H9 (cell line): ENCODE data around the gene IL36G. TPM values are rescaled to one million over a fixed set of nuclear protein-coding genes. Genes with fewer than 3 reads are reported as not detected.
"Not testable (repeated sequence)": the region's sequence is repeated elsewhere in the genome, so short reads cannot be mapped to it uniquely, and the experiment has no call there.

Experiments used
- DNase-seq: peaks from one replicate; pipeline ENCODE4 v3.0.0-alpha.2; 2017
- H2AFZ ChIP-seq: one replicate; pipeline ENCODE4 v1.6.1; 2013; ENCODE audit warnings: mild to moderate bottlenecking, low read length, control low read depth, moderate library complexity
- H2AK5ac ChIP-seq: 2 replicates; pipeline ENCODE4 v1.6.1; 2013; ENCODE audit warnings: low read length, control low read depth, mixed read lengths; ENCODE audit not compliant: insufficient read length
- H2BK120ac ChIP-seq: one replicate; pipeline ENCODE4 v1.6.1; 2013; ENCODE audit warnings: low read depth, mild to moderate bottlenecking, low read length, control low read depth, inconsistent platforms; ENCODE audit not compliant: poor library complexity, severe bottlenecking
- H2BK12ac ChIP-seq: 2 replicates; pipeline ENCODE4 v1.6.1; 2013; ENCODE audit warnings: low read length, control low read depth, mixed read lengths, low read depth; ENCODE audit not compliant: insufficient read length
- H2BK15ac ChIP-seq: 2 replicates; pipeline ENCODE4 v1.6.1; 2013; ENCODE audit warnings: low read depth, low read length, control low read depth
- H2BK20ac ChIP-seq: one replicate; pipeline ENCODE4 v1.6.1; 2013; ENCODE audit warnings: low read depth, mild to moderate bottlenecking, low read length, control low read depth, inconsistent platforms; ENCODE audit not compliant: poor library complexity, severe bottlenecking
- H2BK5ac ChIP-seq: 2 replicates; pipeline ENCODE4 v1.6.1; 2013; ENCODE audit warnings: low read length, control low read depth, mixed read lengths; ENCODE audit not compliant: insufficient read length
- H3K14ac ChIP-seq: 2 replicates; pipeline ENCODE4 v1.6.1; 2013; ENCODE audit warnings: low read length, control low read depth; ENCODE audit not compliant: insufficient read depth
- H3K18ac ChIP-seq: 2 replicates; pipeline ENCODE4 v1.6.1; 2013; ENCODE audit warnings: low read depth, mild to moderate bottlenecking, mixed read lengths, low read length, control low read depth; ENCODE audit not compliant: insufficient read length
- H3K23ac ChIP-seq: 2 replicates; pipeline ENCODE4 v1.6.1; 2013; ENCODE audit warnings: low read length, control low read depth, mixed read lengths, low read depth; ENCODE audit not compliant: insufficient read length
- H3K23me2 ChIP-seq: 2 replicates; pipeline ENCODE4 v1.6.1; 2013; ENCODE audit warnings: low read depth, mild to moderate bottlenecking, mixed read lengths, low read length, control low read depth; ENCODE audit not compliant: insufficient read length, poor library complexity, severe bottlenecking
- H3K27ac ChIP-seq: 2 replicates; pipeline ENCODE4 v1.5.1; 2013; ENCODE audit warnings: low read length, control low read depth, mixed read lengths, low read depth; ENCODE audit not compliant: insufficient read length
- H3K27me3 ChIP-seq: 2 replicates; pipeline ENCODE4 v1.6.1; 2013; ENCODE audit warnings: low read length, control low read depth, inconsistent platforms; ENCODE audit not compliant: insufficient read depth
- H3K4ac ChIP-seq: 2 replicates; pipeline ENCODE4 v1.6.1; 2013; ENCODE audit warnings: low read depth, mild to moderate bottlenecking, control low read depth, inconsistent platforms, low read length, moderate library complexity
- H3K4me1 ChIP-seq: 2 replicates; pipeline ENCODE4 v1.6.1; 2013; ENCODE audit warnings: low read length, control low read depth, inconsistent platforms; ENCODE audit not compliant: insufficient read depth
- H3K4me2 ChIP-seq: 2 replicates; pipeline ENCODE4 v1.6.1; 2013; ENCODE audit warnings: low read length, control low read depth, mixed read lengths; ENCODE audit not compliant: insufficient read length, insufficient read depth
- H3K56ac ChIP-seq: 2 replicates; pipeline ENCODE4 v1.6.1; 2013; ENCODE audit warnings: low read depth, mild to moderate bottlenecking, mixed read lengths, low read length, control low read depth; ENCODE audit not compliant: insufficient read length
- H3K79me1 ChIP-seq: 2 replicates; pipeline ENCODE4 v1.6.1; 2013; ENCODE audit warnings: low read depth, mild to moderate bottlenecking, moderate library complexity, low read length, control low read depth, inconsistent platforms; ENCODE audit not compliant: insufficient read depth, poor library complexity, severe bottlenecking
- H3K79me2 ChIP-seq: 2 replicates; pipeline ENCODE4 v1.6.1; 2013; ENCODE audit warnings: low read length, control low read depth, inconsistent platforms; ENCODE audit not compliant: insufficient read depth
- H3K9ac ChIP-seq: 2 replicates; pipeline ENCODE4 v1.6.1; 2013; ENCODE audit warnings: low read length, control low read depth, mixed read lengths; ENCODE audit not compliant: insufficient read length; ENCODE audit errors: extremely low read depth
- H3K9me3 ChIP-seq: one replicate; pipeline ENCODE4 v1.6.1; 2013; ENCODE audit warnings: low read depth, low read length, inconsistent platforms; ENCODE audit not compliant: control insufficient read depth
- H3T11ph ChIP-seq: one replicate; pipeline ENCODE4 v1.6.1; 2013; ENCODE audit warnings: mild to moderate bottlenecking, low read length, control low read depth, inconsistent platforms
- H4K20me1 ChIP-seq: one replicate; pipeline ENCODE4 v1.6.1; 2013; ENCODE audit not compliant: control insufficient read depth, insufficient read length, insufficient read depth
- H4K5ac ChIP-seq: 2 replicates; pipeline ENCODE4 v1.6.1; 2013; ENCODE audit warnings: low read depth, mild to moderate bottlenecking, mixed read lengths, low read length, control low read depth; ENCODE audit not compliant: insufficient read length
- H4K8ac ChIP-seq: replicated peaks from 2 replicates; pipeline ENCODE4 v1.6.1; 2013; ENCODE audit warnings: low read length, control low read depth, mixed read lengths, low read depth; ENCODE audit not compliant: insufficient read length
- H4K91ac ChIP-seq: 2 replicates; pipeline ENCODE4 v1.6.1; 2013; ENCODE audit warnings: low read depth, mild to moderate bottlenecking, moderate library complexity, mixed read lengths, low read length, control low read depth; ENCODE audit not compliant: insufficient read length
- H3K27ac Mint-ChIP-seq, 3 experiments: 2 replicates in 2 of 3; 3 replicates in 1 of 3; pipeline ENCODE4 v1.8.0; 2020 to 2021; ENCODE audit warnings: mixed read lengths in 3 of 3, mild to moderate bottlenecking in 1 of 3, moderate library complexity in 1 of 3
- H3K27me3 Mint-ChIP-seq: 2 replicates; pipeline ENCODE4 v1.8.0; 2021; ENCODE audit warnings: low read depth, mild to moderate bottlenecking, moderate library complexity, mixed read lengths
- H3K36me3 Mint-ChIP-seq, 3 experiments: 2 replicates in 2 of 3; 3 replicates in 1 of 3; pipeline ENCODE4 v1.8.0; 2020 to 2021; ENCODE audit warnings: low read depth in 3 of 3, mixed read lengths in 3 of 3; ENCODE audit not compliant: insufficient read depth in 1 of 3
- H3K4me1 Mint-ChIP-seq, 2 experiments: 2 replicates each; pipeline ENCODE4 v1.8.0; 2020; ENCODE audit warnings: mixed read lengths in 2 of 2
- H3K4me3 Mint-ChIP-seq, 2 experiments: 2 replicates in 1 of 2; 3 replicates in 1 of 2; pipeline ENCODE4 v1.8.0; 2020 to 2021; ENCODE audit warnings: mild to moderate bottlenecking in 2 of 2, mixed read lengths in 2 of 2, moderate library complexity in 1 of 2
- H3K9me3 Mint-ChIP-seq, 2 experiments: 2 replicates in 1 of 2; 3 replicates in 1 of 2; pipeline ENCODE4 v1.8.0; 2020; ENCODE audit warnings: mild to moderate bottlenecking in 2 of 2, mixed read lengths in 2 of 2, moderate library complexity in 1 of 2
- WGBS: extraction: QIAGEN DNeasy Blood & Tissue Kit; methylation state at CpG from one replicate; pipeline ENCODE4 v1.1.7; 2013; ENCODE audit warnings: missing lambda C conversion rate, low lambda C conversion rate, mixed read lengths; ENCODE audit not compliant: insufficient read length; ENCODE audit errors: extremely low coverage; 5-methylcytosine and 5-hydroxymethylcytosine counted together
- total RNA-seq: library from RNA; stranded (reverse); gene quantifications from 2 replicates; pipeline ENCODE4 v1.2.1, GENCODE V29; 2021
- TF ChIP-seq, protein P1 (sequence below): fragments of 200-600 bp; sonication (generic); conservative IDR thresholded peaks from 3 replicates; pipeline ENCODE4 v1.8.0; 2021; ENCODE audit warnings: antibody characterized with exemption, mild to moderate bottlenecking

Gene IL36G
- total RNA-seq, 1 experiment from 2014 or later = not detected

DNA sequence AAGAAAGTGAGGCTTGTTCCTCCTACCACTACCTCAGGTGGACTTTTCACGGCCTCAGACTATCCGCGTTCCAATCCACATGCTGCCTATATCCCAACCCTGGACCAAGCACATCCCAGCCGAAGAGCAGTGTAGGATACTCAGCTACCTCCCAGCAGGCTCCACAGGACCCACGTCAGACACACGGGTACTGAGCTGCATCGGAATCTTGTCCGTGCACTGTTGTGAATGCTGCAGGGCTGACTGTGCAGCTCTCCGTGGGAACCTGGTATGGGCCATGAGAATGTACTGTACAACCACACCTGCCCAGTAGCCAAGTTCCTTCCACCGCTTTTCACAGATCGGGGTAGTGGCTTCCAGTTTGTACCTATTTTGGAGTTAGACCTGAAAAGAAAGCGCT, 44.5 kb upstream of the IL36G start:
- Histone ChIP-seq H3K18ac (no peak overlapping the region), H3K14ac (no peak overlapping the region), H4K5ac (no peak overlapping the region), H2BK20ac (no peak overlapping the region), H3K9ac (no peak overlapping the region), H3K27ac (no peak overlapping the region), H3T11ph (no peak overlapping the region), H2BK5ac (no peak overlapping the region), H3K79me1 (no peaks in the 10 kb centered on the region), H3K23me2 (no peaks in the 10 kb centered on the region), H2AFZ (no peak overlapping the region), H3K23ac (no peak overlapping the region), H2BK15ac (no peak overlapping the region), H4K8ac (no peak overlapping the region), H3K79me2 (no peaks in the 10 kb centered on the region), H4K20me1 (no peaks in the 10 kb centered on the region), H2BK12ac (no peak overlapping the region), H3K4me2 (no peak overlapping the region), H3K4ac (no peak overlapping the region), H3K56ac (no peak overlapping the region), H4K91ac (no peak overlapping the region), H2AK5ac (no peak overlapping the region), H2BK120ac (no peak overlapping the region), H3K9me3 (no peaks in the 10 kb centered on the region), H3K4me1 (no peaks in the 10 kb centered on the region), H3K27me3 (0 out of 2 replicates have a peak, but pooled peaks cover 2% of the 10 kb centered on the region)
- TF ChIP-seq, protein P1, sequence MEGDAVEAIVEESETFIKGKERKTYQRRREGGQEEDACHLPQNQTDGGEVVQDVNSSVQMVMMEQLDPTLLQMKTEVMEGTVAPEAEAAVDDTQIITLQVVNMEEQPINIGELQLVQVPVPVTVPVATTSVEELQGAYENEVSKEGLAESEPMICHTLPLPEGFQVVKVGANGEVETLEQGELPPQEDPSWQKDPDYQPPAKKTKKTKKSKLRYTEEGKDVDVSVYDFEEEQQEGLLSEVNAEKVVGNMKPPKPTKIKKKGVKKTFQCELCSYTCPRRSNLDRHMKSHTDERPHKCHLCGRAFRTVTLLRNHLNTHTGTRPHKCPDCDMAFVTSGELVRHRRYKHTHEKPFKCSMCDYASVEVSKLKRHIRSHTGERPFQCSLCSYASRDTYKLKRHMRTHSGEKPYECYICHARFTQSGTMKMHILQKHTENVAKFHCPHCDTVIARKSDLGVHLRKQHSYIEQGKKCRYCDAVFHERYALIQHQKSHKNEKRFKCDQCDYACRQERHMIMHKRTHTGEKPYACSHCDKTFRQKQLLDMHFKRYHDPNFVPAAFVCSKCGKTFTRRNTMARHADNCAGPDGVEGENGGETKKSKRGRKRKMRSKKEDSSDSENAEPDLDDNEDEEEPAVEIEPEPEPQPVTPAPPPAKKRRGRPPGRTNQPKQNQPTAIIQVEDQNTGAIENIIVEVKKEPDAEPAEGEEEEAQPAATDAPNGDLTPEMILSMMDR = no peak
- Mint-ChIP-seq H3K4me1 (peaks cover 4 to 5% of the 10 kb centered on the region in 2 experiments; a peak in 1 of 4 replicates), H3K4me3 (no peak overlapping the region), H3K27me3 (peaks cover 10% of the 10 kb centered on the region), H3K9me3 (no peaks in the 10 kb centered on the region), H3K27ac (no peak overlapping the region), H3K36me3 (no peaks in the 10 kb centered on the region)
- no peak for DNase-seq
- no CpG with 5 or more reads among the region's 12 CpGs for WGBS

DNA sequence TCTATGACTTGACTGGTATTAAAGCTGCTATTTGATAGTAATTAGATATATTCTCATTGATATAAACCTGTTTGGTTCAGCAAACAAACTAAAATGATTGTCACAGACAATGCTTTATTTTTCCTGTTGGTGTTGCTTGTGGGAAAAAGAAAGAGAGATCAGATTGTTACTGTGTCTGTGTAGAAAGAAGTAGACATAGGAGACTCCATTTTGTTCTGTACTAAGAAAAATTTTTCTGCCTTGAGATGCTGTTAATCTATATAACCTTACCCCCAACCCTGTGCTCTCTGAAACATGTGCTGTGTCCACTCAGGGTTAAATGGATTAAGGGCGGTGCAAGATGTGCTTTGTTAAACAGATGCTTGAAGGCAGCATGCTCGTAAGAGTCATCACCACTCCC, 43.7 kb upstream of the IL36G start:
- H2AK5ac ChIP-seq, H3T11ph ChIP-seq, H3K14ac ChIP-seq, H2BK20ac ChIP-seq, H3K36me3 Mint-ChIP-seq, H4K8ac ChIP-seq, H4K5ac ChIP-seq, H3K9me3 Mint-ChIP-seq, H3K4ac ChIP-seq, H3K18ac ChIP-seq, H2BK12ac ChIP-seq, H3K23ac ChIP-seq, H3K4me3 Mint-ChIP-seq, H3K9ac ChIP-seq, H3K4me1 Mint-ChIP-seq, H3K9me3 ChIP-seq, DNase-seq, H3K27me3 ChIP-seq, H2AFZ ChIP-seq, H3K79me2 ChIP-seq, H4K91ac ChIP-seq, H2BK5ac ChIP-seq, H3K79me1 ChIP-seq, H3K27ac Mint-ChIP-seq, H3K4me2 ChIP-seq, H2BK15ac ChIP-seq, H3K56ac ChIP-seq, H4K20me1 ChIP-seq, H3K27ac ChIP-seq, H3K23me2 ChIP-seq, H2BK120ac ChIP-seq, H3K4me1 ChIP-seq: not testable (repeated sequence)
- no CpG with 5 or more reads among the region's 2 CpGs for WGBS
- H3K27me3 Mint-ChIP-seq = peaks cover 10% of the 10 kb centered on the region
